ENCODE data around the gene CTNNAL1.
"Not testable (repeated sequence)": the region's sequence is repeated elsewhere in the genome, so short reads cannot be mapped to it uniquely, and the experiment has no call there.

The CTNNAL1 gene

DNA sequence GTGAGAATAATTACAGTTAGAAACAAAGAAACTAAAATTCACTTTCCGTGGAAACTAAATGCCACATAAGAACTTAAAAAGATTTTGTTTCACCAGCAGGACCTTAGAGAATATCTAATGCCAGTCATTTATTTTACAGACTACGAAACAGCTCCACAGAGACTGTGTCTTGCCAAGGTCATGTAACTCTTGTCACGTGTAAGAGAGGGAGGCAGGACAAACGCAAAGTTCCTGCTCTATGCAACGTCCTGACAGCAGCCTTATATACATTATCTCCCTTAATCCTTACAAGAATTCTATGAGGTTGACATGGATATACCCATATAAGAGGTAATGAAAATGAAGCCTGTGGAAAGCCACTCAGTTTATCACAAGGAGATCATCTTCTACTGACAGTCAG lies 39.4 kb downstream of the CTNNAL1 start:
- TF ChIP-seq, protein P1, sequence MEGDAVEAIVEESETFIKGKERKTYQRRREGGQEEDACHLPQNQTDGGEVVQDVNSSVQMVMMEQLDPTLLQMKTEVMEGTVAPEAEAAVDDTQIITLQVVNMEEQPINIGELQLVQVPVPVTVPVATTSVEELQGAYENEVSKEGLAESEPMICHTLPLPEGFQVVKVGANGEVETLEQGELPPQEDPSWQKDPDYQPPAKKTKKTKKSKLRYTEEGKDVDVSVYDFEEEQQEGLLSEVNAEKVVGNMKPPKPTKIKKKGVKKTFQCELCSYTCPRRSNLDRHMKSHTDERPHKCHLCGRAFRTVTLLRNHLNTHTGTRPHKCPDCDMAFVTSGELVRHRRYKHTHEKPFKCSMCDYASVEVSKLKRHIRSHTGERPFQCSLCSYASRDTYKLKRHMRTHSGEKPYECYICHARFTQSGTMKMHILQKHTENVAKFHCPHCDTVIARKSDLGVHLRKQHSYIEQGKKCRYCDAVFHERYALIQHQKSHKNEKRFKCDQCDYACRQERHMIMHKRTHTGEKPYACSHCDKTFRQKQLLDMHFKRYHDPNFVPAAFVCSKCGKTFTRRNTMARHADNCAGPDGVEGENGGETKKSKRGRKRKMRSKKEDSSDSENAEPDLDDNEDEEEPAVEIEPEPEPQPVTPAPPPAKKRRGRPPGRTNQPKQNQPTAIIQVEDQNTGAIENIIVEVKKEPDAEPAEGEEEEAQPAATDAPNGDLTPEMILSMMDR (IDR thresholded peaks at IDR 0.05; ENCODE audit: low read depth, low read length), result no peak
- no peak for TF ChIP-seq EZH2phosphoT487 (IDR thresholded peaks at IDR 0.05; ENCODE audit: low read depth)
- no peak overlapping the region for H2AFZ ChIP-seq (ENCODE audit: low read depth, low read length)
- peaks cover 28% of the 10 kb centered on the region for H3K36me3 ChIP-seq (replicated peaks; ENCODE audit: low read depth, low read length)
- no peak overlapping the region for H3K4me2 ChIP-seq (ENCODE audit: low read length)
- H3K27ac ChIP-seq (ENCODE audit: low read length), result no peak overlapping the region
- H3K4me1 ChIP-seq (ENCODE audit: low read length), result no peaks in the 10 kb centered on the region
- no peak overlapping the region for H3K4me3 ChIP-seq (ENCODE audit: low read length)
- peaks cover 8% of the 10 kb centered on the region; the same call in 1 of the 2 replicates for H3K9me3 ChIP-seq (ENCODE audit: insufficient read depth, low read length)
- no peaks in the 10 kb centered on the region for H3K79me2 ChIP-seq (ENCODE audit: low read length)
- H3K27me3 ChIP-seq (ENCODE audit: low read depth, low read length), result no peaks in the 10 kb centered on the region
- no peak overlapping the region for H3K9ac ChIP-seq (ENCODE audit: low read length)
- no peaks in the 10 kb centered on the region for H4K20me1 ChIP-seq (ENCODE audit: insufficient read depth, low read length)

DNA sequence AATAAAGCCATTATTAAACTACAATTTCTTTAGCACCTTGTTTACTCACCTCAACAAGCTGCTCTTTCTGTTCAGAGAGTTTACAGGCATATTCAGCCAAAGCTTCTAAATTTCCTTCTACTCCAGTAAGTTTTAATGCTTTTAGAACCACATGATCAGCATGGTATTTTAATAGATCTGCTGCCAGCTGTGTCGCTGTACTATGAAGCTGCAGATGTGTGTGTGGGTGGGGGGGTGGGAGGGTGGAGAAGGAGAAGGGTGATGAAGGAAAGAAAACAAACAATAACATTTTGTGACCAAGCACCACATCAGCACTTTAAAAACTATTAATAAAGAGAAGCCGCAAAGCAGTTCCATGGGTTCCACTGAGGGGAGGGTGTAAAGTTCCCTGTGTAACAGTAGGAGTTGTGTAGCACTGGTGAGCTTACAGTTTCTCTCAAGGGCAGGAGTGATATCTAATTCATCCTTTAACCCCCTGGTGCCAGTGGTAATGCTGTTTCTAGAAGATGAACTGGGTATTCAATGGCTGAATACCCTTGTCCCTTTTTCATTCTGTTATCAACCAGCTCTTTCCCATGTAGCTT lies 40.6 kb downstream of the CTNNAL1 start:
- Histone ChIP-seq H3K27me3 (ENCODE audit: low read depth, low read length) (no peaks in the 10 kb centered on the region), H3K4me3 (ENCODE audit: low read length) (no peak overlapping the region), H3K4me2 (ENCODE audit: low read length) (no peak overlapping the region), H3K79me2 (ENCODE audit: low read length) (no peaks in the 10 kb centered on the region), H3K9ac (ENCODE audit: low read length) (no peak overlapping the region), H3K4me1 (ENCODE audit: low read length) (no peaks in the 10 kb centered on the region), H2AFZ (ENCODE audit: low read depth, low read length) (no peak overlapping the region), H3K27ac (ENCODE audit: low read length) (no peak overlapping the region), H3K36me3 (replicated peaks; ENCODE audit: low read depth, low read length) (peaks cover 26% of the 10 kb centered on the region), H4K20me1 (ENCODE audit: insufficient read depth, low read length) (no peaks in the 10 kb centered on the region), H3K9me3 (ENCODE audit: insufficient read depth, low read length) (peaks cover 8% of the 10 kb centered on the region; the same call in 1 of the 2 replicates)
- TF ChIP-seq, protein P1 (IDR thresholded peaks at IDR 0.05; ENCODE audit: low read depth, low read length), result no peak
- TF ChIP-seq EZH2phosphoT487 (IDR thresholded peaks at IDR 0.05; ENCODE audit: low read depth), result no peak

DNA sequence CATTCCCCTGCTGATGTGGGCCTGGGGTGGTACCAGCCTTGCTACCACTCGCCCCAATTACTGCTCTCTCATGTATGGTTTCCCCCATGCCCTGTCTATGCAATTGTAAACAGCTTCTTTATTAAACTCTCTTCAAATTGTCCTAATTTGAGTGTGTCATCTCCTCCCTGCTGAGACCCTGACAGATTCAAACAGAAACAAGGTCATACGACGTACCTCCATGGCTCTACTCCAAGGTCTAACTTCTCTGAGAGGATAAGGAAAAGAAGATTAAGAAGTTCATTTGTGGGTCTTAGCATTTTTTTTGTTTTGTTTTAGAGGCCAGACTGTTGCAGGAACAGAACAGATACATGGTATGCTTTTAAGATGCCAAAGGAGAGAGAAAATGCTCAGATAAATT lies 41.1 kb downstream of the CTNNAL1 start:
- Histone ChIP-seq H4K20me1 (ENCODE audit: insufficient read depth, low read length) (no peaks in the 10 kb centered on the region), H3K36me3 (replicated peaks; ENCODE audit: low read depth, low read length) (peaks cover 26% of the 10 kb centered on the region), H3K9ac (ENCODE audit: low read length) (no peak overlapping the region), H3K79me2 (ENCODE audit: low read length) (no peaks in the 10 kb centered on the region), H3K4me3 (ENCODE audit: low read length) (no peak overlapping the region), H3K4me1 (ENCODE audit: low read length) (no peaks in the 10 kb centered on the region), H3K4me2 (ENCODE audit: low read length) (no peak overlapping the region), H2AFZ (ENCODE audit: low read depth, low read length) (no peak overlapping the region), H3K27me3 (ENCODE audit: low read depth, low read length) (no peaks in the 10 kb centered on the region), H3K9me3 (ENCODE audit: insufficient read depth, low read length) (peaks cover 8% of the 10 kb centered on the region; the same call in 1 of the 2 replicates), H3K27ac (ENCODE audit: low read length) (no peak overlapping the region)
- TF ChIP-seq, protein P1 (IDR thresholded peaks at IDR 0.05; ENCODE audit: low read depth, low read length), result no peak
- no peak for TF ChIP-seq EZH2phosphoT487 (IDR thresholded peaks at IDR 0.05; ENCODE audit: low read depth)

DNA sequence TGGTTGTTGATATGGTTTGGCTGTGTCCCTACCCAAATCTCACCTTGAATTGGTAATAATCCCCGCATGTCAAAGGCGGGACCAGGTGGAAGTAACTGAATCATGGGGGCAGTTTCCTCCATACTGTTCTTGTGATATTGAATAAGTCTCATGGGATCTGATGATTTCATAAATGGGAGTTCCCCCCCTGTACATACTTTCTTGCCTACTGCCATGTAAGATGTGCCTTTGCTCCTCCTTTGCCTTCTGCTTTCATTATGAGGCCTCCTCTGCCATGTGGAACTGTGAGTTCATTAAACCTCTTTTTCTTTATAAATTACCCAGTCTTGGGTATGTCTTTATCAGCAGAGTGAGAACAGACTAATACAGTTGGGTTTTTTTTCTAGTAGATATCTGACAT lies 41.9 kb downstream of the CTNNAL1 start:
- H3K27ac ChIP-seq (ENCODE audit: low read length); H3K9ac ChIP-seq (ENCODE audit: low read length); H3K79me2 ChIP-seq (ENCODE audit: low read length); H3K4me2 ChIP-seq (ENCODE audit: low read length); H3K27me3 ChIP-seq (ENCODE audit: low read depth, low read length); H3K9me3 ChIP-seq (ENCODE audit: insufficient read depth, low read length); H3K4me3 ChIP-seq (ENCODE audit: low read length); H3K4me1 ChIP-seq (ENCODE audit: low read length); H4K20me1 ChIP-seq (ENCODE audit: insufficient read depth, low read length); H2AFZ ChIP-seq (ENCODE audit: low read depth, low read length): not testable (repeated sequence)
- H3K36me3 ChIP-seq (replicated peaks; ENCODE audit: low read depth, low read length), result peaks cover 26% of the 10 kb centered on the region
